H9 (cell line): ENCODE results near the gene UPF2. TPM values are rescaled to one million over a fixed set of nuclear protein-coding genes. Genes with fewer than 3 reads are reported as not detected.
A peak's percentile ranks its signal among the peaks of the same experiment; 100 is the strongest.

ENCODE experiments used
- DNase-seq: peaks from one replicate; pipeline ENCODE4 v3.0.0-alpha.2; 2017
- H2AFZ ChIP-seq: one replicate; pipeline ENCODE4 v1.6.1; 2013; ENCODE audit warnings: mild to moderate bottlenecking, low read length, control low read depth, moderate library complexity
- H2AK5ac ChIP-seq: 2 replicates; pipeline ENCODE4 v1.6.1; 2013; ENCODE audit warnings: low read length, control low read depth, mixed read lengths; ENCODE audit not compliant: insufficient read length
- H2BK120ac ChIP-seq: one replicate; pipeline ENCODE4 v1.6.1; 2013; ENCODE audit warnings: low read depth, mild to moderate bottlenecking, low read length, control low read depth, inconsistent platforms; ENCODE audit not compliant: poor library complexity, severe bottlenecking
- H2BK12ac ChIP-seq: 2 replicates; pipeline ENCODE4 v1.6.1; 2013; ENCODE audit warnings: low read length, control low read depth, mixed read lengths, low read depth; ENCODE audit not compliant: insufficient read length
- H2BK15ac ChIP-seq: 2 replicates; pipeline ENCODE4 v1.6.1; 2013; ENCODE audit warnings: low read depth, low read length, control low read depth
- H2BK20ac ChIP-seq: one replicate; pipeline ENCODE4 v1.6.1; 2013; ENCODE audit warnings: low read depth, mild to moderate bottlenecking, low read length, control low read depth, inconsistent platforms; ENCODE audit not compliant: poor library complexity, severe bottlenecking
- H2BK5ac ChIP-seq: 2 replicates; pipeline ENCODE4 v1.6.1; 2013; ENCODE audit warnings: low read length, control low read depth, mixed read lengths; ENCODE audit not compliant: insufficient read length
- H3K14ac ChIP-seq: 2 replicates; pipeline ENCODE4 v1.6.1; 2013; ENCODE audit warnings: low read length, control low read depth; ENCODE audit not compliant: insufficient read depth
- H3K18ac ChIP-seq: 2 replicates; pipeline ENCODE4 v1.6.1; 2013; ENCODE audit warnings: low read depth, mild to moderate bottlenecking, mixed read lengths, low read length, control low read depth; ENCODE audit not compliant: insufficient read length
- H3K23ac ChIP-seq: 2 replicates; pipeline ENCODE4 v1.6.1; 2013; ENCODE audit warnings: low read length, control low read depth, mixed read lengths, low read depth; ENCODE audit not compliant: insufficient read length
- H3K23me2 ChIP-seq: 2 replicates; pipeline ENCODE4 v1.6.1; 2013; ENCODE audit warnings: low read depth, mild to moderate bottlenecking, mixed read lengths, low read length, control low read depth; ENCODE audit not compliant: insufficient read length, poor library complexity, severe bottlenecking
- H3K27ac ChIP-seq: 2 replicates; pipeline ENCODE4 v1.5.1; 2013; ENCODE audit warnings: low read length, control low read depth, mixed read lengths, low read depth; ENCODE audit not compliant: insufficient read length
- H3K27me3 ChIP-seq: 2 replicates; pipeline ENCODE4 v1.6.1; 2013; ENCODE audit warnings: low read length, control low read depth, inconsistent platforms; ENCODE audit not compliant: insufficient read depth
- H3K4ac ChIP-seq: 2 replicates; pipeline ENCODE4 v1.6.1; 2013; ENCODE audit warnings: low read depth, mild to moderate bottlenecking, control low read depth, inconsistent platforms, low read length, moderate library complexity
- H3K4me1 ChIP-seq: 2 replicates; pipeline ENCODE4 v1.6.1; 2013; ENCODE audit warnings: low read length, control low read depth, inconsistent platforms; ENCODE audit not compliant: insufficient read depth
- H3K4me2 ChIP-seq: 2 replicates; pipeline ENCODE4 v1.6.1; 2013; ENCODE audit warnings: low read length, control low read depth, mixed read lengths; ENCODE audit not compliant: insufficient read length, insufficient read depth
- H3K56ac ChIP-seq: 2 replicates; pipeline ENCODE4 v1.6.1; 2013; ENCODE audit warnings: low read depth, mild to moderate bottlenecking, mixed read lengths, low read length, control low read depth; ENCODE audit not compliant: insufficient read length
- H3K79me1 ChIP-seq: 2 replicates; pipeline ENCODE4 v1.6.1; 2013; ENCODE audit warnings: low read depth, mild to moderate bottlenecking, moderate library complexity, low read length, control low read depth, inconsistent platforms; ENCODE audit not compliant: insufficient read depth, poor library complexity, severe bottlenecking
- H3K79me2 ChIP-seq: 2 replicates; pipeline ENCODE4 v1.6.1; 2013; ENCODE audit warnings: low read length, control low read depth, inconsistent platforms; ENCODE audit not compliant: insufficient read depth
- H3K9ac ChIP-seq: 2 replicates; pipeline ENCODE4 v1.6.1; 2013; ENCODE audit warnings: low read length, control low read depth, mixed read lengths; ENCODE audit not compliant: insufficient read length; ENCODE audit errors: extremely low read depth
- H3K9me3 ChIP-seq: one replicate; pipeline ENCODE4 v1.6.1; 2013; ENCODE audit warnings: low read depth, low read length, inconsistent platforms; ENCODE audit not compliant: control insufficient read depth
- H3T11ph ChIP-seq: one replicate; pipeline ENCODE4 v1.6.1; 2013; ENCODE audit warnings: mild to moderate bottlenecking, low read length, control low read depth, inconsistent platforms
- H4K20me1 ChIP-seq: one replicate; pipeline ENCODE4 v1.6.1; 2013; ENCODE audit not compliant: control insufficient read depth, insufficient read length, insufficient read depth
- H4K5ac ChIP-seq: 2 replicates; pipeline ENCODE4 v1.6.1; 2013; ENCODE audit warnings: low read depth, mild to moderate bottlenecking, mixed read lengths, low read length, control low read depth; ENCODE audit not compliant: insufficient read length
- H4K8ac ChIP-seq: replicated peaks from 2 replicates; pipeline ENCODE4 v1.6.1; 2013; ENCODE audit warnings: low read length, control low read depth, mixed read lengths, low read depth; ENCODE audit not compliant: insufficient read length
- H4K91ac ChIP-seq: 2 replicates; pipeline ENCODE4 v1.6.1; 2013; ENCODE audit warnings: low read depth, mild to moderate bottlenecking, moderate library complexity, mixed read lengths, low read length, control low read depth; ENCODE audit not compliant: insufficient read length
- H3K27ac Mint-ChIP-seq, 3 experiments: 2 replicates in 2 of 3; 3 replicates in 1 of 3; pipeline ENCODE4 v1.8.0; 2020 to 2021; ENCODE audit warnings: mixed read lengths in 3 of 3, mild to moderate bottlenecking in 1 of 3, moderate library complexity in 1 of 3
- H3K27me3 Mint-ChIP-seq: 2 replicates; pipeline ENCODE4 v1.8.0; 2021; ENCODE audit warnings: low read depth, mild to moderate bottlenecking, moderate library complexity, mixed read lengths
- H3K36me3 Mint-ChIP-seq, 3 experiments: 2 replicates in 2 of 3; 3 replicates in 1 of 3; pipeline ENCODE4 v1.8.0; 2020 to 2021; ENCODE audit warnings: low read depth in 3 of 3, mixed read lengths in 3 of 3; ENCODE audit not compliant: insufficient read depth in 1 of 3
- H3K4me1 Mint-ChIP-seq, 2 experiments: 2 replicates each; pipeline ENCODE4 v1.8.0; 2020; ENCODE audit warnings: mixed read lengths in 2 of 2
- H3K4me3 Mint-ChIP-seq, 2 experiments: 2 replicates in 1 of 2; 3 replicates in 1 of 2; pipeline ENCODE4 v1.8.0; 2020 to 2021; ENCODE audit warnings: mild to moderate bottlenecking in 2 of 2, mixed read lengths in 2 of 2, moderate library complexity in 1 of 2
- H3K9me3 Mint-ChIP-seq, 2 experiments: 2 replicates in 1 of 2; 3 replicates in 1 of 2; pipeline ENCODE4 v1.8.0; 2020; ENCODE audit warnings: mild to moderate bottlenecking in 2 of 2, mixed read lengths in 2 of 2, moderate library complexity in 1 of 2
- CTCF ChIP-seq: fragments of 200-600 bp; sonication (generic); conservative IDR thresholded peaks from 3 replicates; pipeline ENCODE4 v1.8.0; 2021; ENCODE audit warnings: antibody characterized with exemption, mild to moderate bottlenecking
- WGBS: extraction: QIAGEN DNeasy Blood & Tissue Kit; methylation state at CpG from one replicate; pipeline ENCODE4 v1.1.7; 2013; ENCODE audit warnings: missing lambda C conversion rate, low lambda C conversion rate, mixed read lengths; ENCODE audit not compliant: insufficient read length; ENCODE audit errors: extremely low coverage; 5-methylcytosine and 5-hydroxymethylcytosine counted together
- total RNA-seq: library from RNA; stranded (reverse); gene quantifications from 2 replicates; pipeline ENCODE4 v1.2.1, GENCODE V29; 2021

Gene UPF2
- total RNA-seq, 1 experiment from 2014 or later = 34.1 TPM

GRCh38 chr10:11921800-11922392, 120.7 kb downstream of the UPF2 start:
- no peak overlapping the region for H2BK5ac ChIP-seq
- no peak overlapping the region for H2BK120ac ChIP-seq
- H3K27me3 ChIP-seq = no peaks in the 10 kb centered on the region
- Mint-ChIP-seq H3K4me3 (no peak overlapping the region), H3K9me3 (no peaks in the 10 kb centered on the region), H3K36me3 (peaks cover 28 to 59% (median 52%) of the 10 kb centered on the region in 3 experiments; a peak in 6 of 7 replicates), H3K27me3 (no peaks in the 10 kb centered on the region; the same call in 1 of the 2 replicates), H3K27ac (peak overlapping the region in 2 of 3 experiments; percentile 9 to 18; a peak in 2 of 7 replicates), H3K4me1 (peaks cover 22 to 24% of the 10 kb centered on the region in 2 experiments)
- no peak overlapping the region for H3K18ac ChIP-seq
- no peak overlapping the region for H3K9ac ChIP-seq
- H2BK12ac ChIP-seq = no peak overlapping the region
- no peak overlapping the region for H4K8ac ChIP-seq
- H2BK15ac ChIP-seq = no peak overlapping the region
- no peak for DNase-seq
- H3K27ac ChIP-seq = no peak overlapping the region
- H3K4me2 ChIP-seq = no peak overlapping the region
- no peak overlapping the region for H4K91ac ChIP-seq
- no peaks in the 10 kb centered on the region for H3K79me1 ChIP-seq
- H2BK20ac ChIP-seq = no peak overlapping the region
- H3K14ac ChIP-seq = no peak overlapping the region
- H4K20me1 ChIP-seq = no peaks in the 10 kb centered on the region
- H3K56ac ChIP-seq = no peak overlapping the region
- H2AFZ ChIP-seq = no peak overlapping the region
- no peak overlapping the region for H2AK5ac ChIP-seq
- no peaks in the 10 kb centered on the region for H3K9me3 ChIP-seq
- no peak overlapping the region for H3K4ac ChIP-seq
- WGBS = no CpG with 5 or more reads among the region's 11 CpGs
- H3K4me1 ChIP-seq = no peaks in the 10 kb centered on the region
- no peak overlapping the region for H3T11ph ChIP-seq
- H4K5ac ChIP-seq = no peak overlapping the region
- H3K79me2 ChIP-seq = no peaks in the 10 kb centered on the region
- H3K23ac ChIP-seq = no peak overlapping the region
- TF ChIP-seq CTCF = no peak
- no peaks in the 10 kb centered on the region for H3K23me2 ChIP-seq
